ENCODE data around the gene CTPS1. TPM values are rescaled to one million over a fixed set of nuclear protein-coding genes. Genes with fewer than 3 reads are reported as not detected.

The CTPS1 gene
- total RNA-seq, 1 donor from 2014 or later = 41.8 TPM

GRCh38 chr1:40983286-40983685 lies 3.8 kb downstream of the CTPS1 start:
- H3K4me1 Mint-ChIP-seq = peaks cover 37% of the 10 kb centered on the region
- H3K4me3 Mint-ChIP-seq = no peak overlapping the region
- no peaks in the 10 kb centered on the region for H3K27me3 Mint-ChIP-seq (ENCODE audit: low read depth)
- TF ChIP-seq, protein P1, sequence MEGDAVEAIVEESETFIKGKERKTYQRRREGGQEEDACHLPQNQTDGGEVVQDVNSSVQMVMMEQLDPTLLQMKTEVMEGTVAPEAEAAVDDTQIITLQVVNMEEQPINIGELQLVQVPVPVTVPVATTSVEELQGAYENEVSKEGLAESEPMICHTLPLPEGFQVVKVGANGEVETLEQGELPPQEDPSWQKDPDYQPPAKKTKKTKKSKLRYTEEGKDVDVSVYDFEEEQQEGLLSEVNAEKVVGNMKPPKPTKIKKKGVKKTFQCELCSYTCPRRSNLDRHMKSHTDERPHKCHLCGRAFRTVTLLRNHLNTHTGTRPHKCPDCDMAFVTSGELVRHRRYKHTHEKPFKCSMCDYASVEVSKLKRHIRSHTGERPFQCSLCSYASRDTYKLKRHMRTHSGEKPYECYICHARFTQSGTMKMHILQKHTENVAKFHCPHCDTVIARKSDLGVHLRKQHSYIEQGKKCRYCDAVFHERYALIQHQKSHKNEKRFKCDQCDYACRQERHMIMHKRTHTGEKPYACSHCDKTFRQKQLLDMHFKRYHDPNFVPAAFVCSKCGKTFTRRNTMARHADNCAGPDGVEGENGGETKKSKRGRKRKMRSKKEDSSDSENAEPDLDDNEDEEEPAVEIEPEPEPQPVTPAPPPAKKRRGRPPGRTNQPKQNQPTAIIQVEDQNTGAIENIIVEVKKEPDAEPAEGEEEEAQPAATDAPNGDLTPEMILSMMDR (IDR thresholded peaks at IDR 0.05; ENCODE audit: unreplicated experiment) = no peak
- no peaks in the 10 kb centered on the region for H3K9me3 Mint-ChIP-seq
- peaks cover 22% of the 10 kb centered on the region for H3K36me3 Mint-ChIP-seq
- DNase-seq (ENCODE audit: low spot score in 2 of 2, unreplicated experiment in 2 of 2) = no peak
- no peak overlapping the region for H3K27ac Mint-ChIP-seq

DNA sequence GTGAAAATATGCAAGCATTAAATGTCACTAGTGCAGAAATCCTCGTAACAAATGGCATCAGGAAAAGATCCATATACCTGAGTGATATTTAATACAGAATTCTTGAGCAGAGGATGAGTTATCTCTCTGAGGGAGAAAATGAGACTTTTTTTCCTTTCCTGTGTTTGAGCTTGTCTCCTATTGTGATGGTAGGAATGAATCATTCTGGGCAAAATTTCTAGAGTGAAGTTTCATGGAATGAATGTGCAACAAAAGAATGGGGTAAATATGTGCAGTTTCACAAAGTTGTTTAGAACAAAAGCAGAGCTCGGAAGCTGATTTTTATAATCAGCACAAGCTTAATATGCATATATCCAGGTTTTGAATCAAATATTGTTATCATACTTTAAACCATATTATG lies 4.6 kb downstream of the CTPS1 start:
- Mint-ChIP-seq H3K9me3 (no peaks in the 10 kb centered on the region), H3K4me1 (peaks cover 35% of the 10 kb centered on the region), H3K27ac (no peak overlapping the region), H3K4me3 (no peak overlapping the region), H3K27me3 (ENCODE audit: low read depth) (no peaks in the 10 kb centered on the region), H3K36me3 (peaks cover 29% of the 10 kb centered on the region)
- DNase-seq (ENCODE audit: low spot score in 2 of 2, unreplicated experiment in 2 of 2) = no peak
- TF ChIP-seq, protein P1 (IDR thresholded peaks at IDR 0.05; ENCODE audit: unreplicated experiment) = no peak

DNA sequence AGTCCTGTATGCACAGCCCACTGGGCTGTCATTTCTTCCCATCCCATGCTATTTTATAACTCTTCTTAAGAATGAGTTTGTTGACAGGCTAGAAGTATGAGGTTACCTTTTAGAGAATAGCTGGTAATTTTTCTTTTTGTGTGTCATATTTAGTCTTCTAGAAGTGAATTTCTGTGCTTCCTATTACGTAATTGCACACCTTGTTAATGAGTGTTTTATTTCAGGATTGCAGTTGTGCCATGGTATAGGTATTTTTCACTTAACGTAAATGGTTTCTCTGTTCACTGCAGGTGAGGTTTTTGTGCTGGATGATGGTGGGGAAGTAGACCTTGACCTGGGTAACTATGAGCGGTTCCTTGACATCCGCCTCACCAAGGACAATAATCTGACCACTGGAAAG lies 5.0 kb downstream of the CTPS1 start:
- H3K36me3 Mint-ChIP-seq = peaks cover 34% of the 10 kb centered on the region
- no peaks in the 10 kb centered on the region for H3K27me3 Mint-ChIP-seq (ENCODE audit: low read depth)
- TF ChIP-seq, protein P1 (IDR thresholded peaks at IDR 0.05; ENCODE audit: unreplicated experiment) = no peak
- H3K27ac Mint-ChIP-seq = no peak overlapping the region
- peaks cover 35% of the 10 kb centered on the region for H3K4me1 Mint-ChIP-seq
- DNase-seq (ENCODE audit: low spot score in 2 of 2, unreplicated experiment in 2 of 2) = no peak
- H3K4me3 Mint-ChIP-seq = no peak overlapping the region
- H3K9me3 Mint-ChIP-seq = no peaks in the 10 kb centered on the region

- H3K4me1 Mint-ChIP-seq = peaks cover 35% of the 10 kb centered on the region
- H3K36me3 Mint-ChIP-seq = peaks cover 39% of the 10 kb centered on the region
Observed at GRCh38 chr1:40985161-40985560, 5.7 kb downstream of the CTPS1 start.

DNA sequence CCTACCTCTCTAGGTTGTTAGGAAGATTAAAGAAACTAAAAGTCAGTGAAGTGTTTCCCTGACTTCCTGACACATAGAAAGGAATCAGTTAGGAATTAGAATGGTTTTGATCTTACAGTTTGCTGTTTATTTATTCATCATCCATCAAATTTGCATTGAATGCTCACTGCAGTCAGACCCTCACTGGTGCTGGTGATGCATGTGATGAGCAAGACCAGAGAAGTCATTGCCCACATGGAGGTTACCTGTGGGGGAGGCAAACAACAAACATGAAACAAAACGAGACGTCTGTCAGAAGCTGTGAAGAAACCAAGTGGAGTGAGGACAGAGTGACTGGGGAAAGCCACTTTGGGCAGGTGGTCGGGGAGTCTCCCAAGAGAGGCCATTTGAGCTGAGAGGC lies 6.4 kb downstream of the CTPS1 start:
- Mint-ChIP-seq H3K27ac (no peak overlapping the region), H3K4me1 (peaks cover 28% of the 10 kb centered on the region), H3K9me3 (no peaks in the 10 kb centered on the region), H3K36me3 (peaks cover 43% of the 10 kb centered on the region), H3K27me3 (ENCODE audit: low read depth) (no peaks in the 10 kb centered on the region), H3K4me3 (no peak overlapping the region)
- DNase-seq (ENCODE audit: low spot score in 2 of 2, unreplicated experiment in 2 of 2) = no peak
- TF ChIP-seq, protein P1 (IDR thresholded peaks at IDR 0.05; ENCODE audit: unreplicated experiment) = no peak

More at GRCh38 chr1:40985161-40985560, 5.7 kb downstream of the CTPS1 start:
- no peak overlapping the region for H3K4me3 Mint-ChIP-seq
- DNase-seq (ENCODE audit: low spot score in 2 of 2, unreplicated experiment in 2 of 2) = no peak
- no peak overlapping the region for H3K27ac Mint-ChIP-seq
- H3K27me3 Mint-ChIP-seq (ENCODE audit: low read depth) = no peaks in the 10 kb centered on the region
- TF ChIP-seq, protein P1 (IDR thresholded peaks at IDR 0.05; ENCODE audit: unreplicated experiment) = no peak
- H3K9me3 Mint-ChIP-seq = no peaks in the 10 kb centered on the region

- Mint-ChIP-seq H3K36me3 (peaks cover 48% of the 10 kb centered on the region), H3K4me3 (no peak overlapping the region), H3K27ac (no peak overlapping the region), H3K4me1 (peaks cover 27% of the 10 kb centered on the region), H3K27me3 (ENCODE audit: low read depth) (no peaks in the 10 kb centered on the region), H3K9me3 (no peaks in the 10 kb centered on the region)
- TF ChIP-seq, protein P1 (IDR thresholded peaks at IDR 0.05; ENCODE audit: unreplicated experiment) = no peak
- DNase-seq (ENCODE audit: low spot score in 2 of 2, unreplicated experiment in 2 of 2) = no peak
Observed at GRCh38 chr1:40986328-40986783, 6.9 kb downstream of the CTPS1 start.

All from mesothelial cell of epicardium (in vitro differentiated cells).